Right lobe of liver (tissue), 6 donors: Measurements from ENCODE around the gene WDPCP. TPM values are rescaled to one million over a fixed set of nuclear protein-coding genes. Genes with fewer than 3 reads are reported as not detected.
"Not testable (repeated sequence)": the region's sequence is repeated elsewhere in the genome, so short reads cannot be mapped to it uniquely, and the experiment has no call there.

Experiments
- ATAC-seq, 4 donors: fragments of 200-7000 bp; cut with Tn5 transposase; one replicate each; pipeline ENCODE4 v1.9.1; 2020; ENCODE audit warnings: mild to moderate bottlenecking in 4 of 4, moderate library complexity in 4 of 4
- DNase-seq, 3 donors: peaks; one replicate each; pipeline ENCODE4 v3.0.0-alpha.2; 2020
- H3K27ac ChIP-seq, 3 donors: fragments of 200-600 bp; one replicate each; pipeline ENCODE4 v1.8.0; 2022
- H3K27me3 ChIP-seq, 2 donors: fragments of 200-600 bp; one replicate each; pipeline ENCODE4 v1.8.0; 2022
- H3K36me3 ChIP-seq, 4 donors: fragments of 200-600 bp; sonication (generic) in 1 of 4; one replicate each; pipeline versions ENCODE4 v1.5.1 to v1.8.0; 2017 to 2022; ENCODE audit warnings: control low read depth in 1 of 4
- H3K4me1 ChIP-seq, 4 donors: fragments of 200-600 bp; sonication (generic) in 1 of 4; one replicate each; pipeline versions ENCODE4 v1.5.1 to v1.8.0; 2017 to 2022; ENCODE audit warnings: control low read depth in 1 of 4
- H3K4me3 ChIP-seq, 3 donors: fragments of 200-600 bp; one replicate each; pipeline ENCODE4 v1.8.0; 2022
- H3K9me3 ChIP-seq, 4 donors: fragments of 200-600 bp; sonication (generic) in 1 of 4; one replicate each; pipeline versions ENCODE4 v1.5.1 to v1.8.0; 2017 to 2022; ENCODE audit warnings: control low read depth in 1 of 4
- CTCF ChIP-seq, 4 donors: fragments of 200-600 bp in 3 of 4; fragments of 450-650 bp in 1 of 4; IDR thresholded peaks; one replicate each; pipeline versions ENCODE4 v1.5.1 to v1.8.0; 2016 to 2022; ENCODE audit warnings: antibody characterized with exemption in 4 of 4, mild to moderate bottlenecking in 2 of 4
- POLR2A ChIP-seq: fragments of 450-650 bp; IDR thresholded peaks from one replicate; pipeline ENCODE4 v1.6.1; 2017; ENCODE audit warnings: antibody characterized with exemption, mild to moderate bottlenecking
- WGBS: methylation state at CpG from one replicate; pipeline ENCODE4 v1.1.6; 2018; ENCODE audit warnings: low coverage, low lambda C conversion rate; ENCODE audit not compliant: insufficient coverage; ENCODE audit errors: missing lambda C conversion rate; 5-methylcytosine and 5-hydroxymethylcytosine counted together
- intact Hi-C, 2 donors: fragments of 100-400 bp; cut with DNase I; formaldehyde crosslinking; loops; one replicate each; pipeline versions ENCODE4 v1.11.2 to v1.14.1; 2022
- total RNA-seq, 6 experiments: library from RNA; depleted of rRNA in 2 of 6; stranded (reverse); fragments of >200 nt in 2 of 6; fragmentation: NEBNext Ultra II Directional in 3 of 6; extraction: Animal tissue kit (Norgen Biotek cat#: 25700) in 3 of 6; gene quantifications; one replicate each; pipeline versions ENCODE4 v1.1.0 to v1.2.4, GENCODE V29; 2016 to 2023
- donor health status: DM: no; HTN: yes; CAD: no.
- donor health status: DM: no; HTN: no; CAD: no.
- donor health status: DM: no; HTN: no; CAD: no.
- donor health status: DM: no; HTN: yes; CAD: no.
- donor health status: DM: no; HTN: yes; CAD: no.

The WDPCP gene
- total RNA-seq, 6 experiments from 2014 or later, result 2.7 to 4.4 (median 3.0) TPM

GRCh38 chr2:63614983-63615945 is 27.0 kb upstream of the WDPCP start:
- 68% methylated on average over 6 of the region's 9 CpGs for WGBS
- Histone ChIP-seq H3K4me3 (no peak overlapping the region), H3K4me1 (no peaks in the 10 kb centered on the region), H3K27ac (no peak overlapping the region), H3K9me3 (no peaks in the 10 kb centered on the region), H3K36me3 (no peaks in the 10 kb centered on the region), H3K27me3 (no peaks in the 10 kb centered on the region)
- intact Hi-C loops, result no loop called here
- no peak for TF ChIP-seq CTCF (IDR thresholded peaks at IDR 0.05)
- TF ChIP-seq POLR2A, result no peak
- DNase-seq (no peak), ATAC-seq (peak in 2 of 4 donors; percentile 22 to 40)

- Histone ChIP-seq H3K9me3 (no peaks in the 10 kb centered on the region), H3K4me3 (no peak overlapping the region), H3K27me3 (no peaks in the 10 kb centered on the region), H3K27ac (no peak overlapping the region), H3K4me1 (no peaks in the 10 kb centered on the region), H3K36me3 (no peaks in the 10 kb centered on the region)
- intact Hi-C loops, result no loop called here
- ATAC-seq, result no peak
- no peak for TF ChIP-seq CTCF (IDR thresholded peaks at IDR 0.05)
- no peak for TF ChIP-seq POLR2A
- 80% methylated on average over 2 of the region's 2 CpGs for WGBS
- no peak for DNase-seq
Observed at GRCh38 chr2:63614448-63614968, 26.2 kb upstream of the WDPCP start.

- Histone ChIP-seq H3K4me3 (no peak overlapping the region), H3K27me3 (no peaks in the 10 kb centered on the region), H3K9me3 (no peaks in the 10 kb centered on the region), H3K4me1 (no peaks in the 10 kb centered on the region), H3K36me3 (no peaks in the 10 kb centered on the region), H3K27ac (no peak overlapping the region)
- WGBS, result 61% methylated on average over 2 of the region's 2 CpGs
- DNase-seq, result no peak
- no peak for ATAC-seq
- TF ChIP-seq CTCF (IDR thresholded peaks at IDR 0.05), result no peak
- intact Hi-C loops, result no loop called here
Observed at GRCh38 chr2:63613391-63613901, 25.2 kb upstream of the WDPCP start.

- TF ChIP-seq CTCF (IDR thresholded peaks at IDR 0.05), result no peak
- TF ChIP-seq POLR2A, result no peak
- intact Hi-C loops, result no loop called here
- Histone ChIP-seq H3K27ac (no peak overlapping the region), H3K4me3 (no peak overlapping the region), H3K36me3 (peaks cover 3 to 19% (median 13%) of the 10 kb centered on the region in 4 donors), H3K27me3 (no peaks in the 10 kb centered on the region), H3K9me3 (no peaks in the 10 kb centered on the region), H3K4me1 (no peaks in the 10 kb centered on the region)
- ATAC-seq (no peak), DNase-seq (no peak)
- WGBS, result 97% methylated on average over 4 of the region's 4 CpGs
Observed at GRCh38 chr2:63610525-63610924, 22.2 kb upstream of the WDPCP start.

GRCh38 chr2:63608865-63609264 is 20.6 kb upstream of the WDPCP start:
- H3K4me1 ChIP-seq, H3K4me3 ChIP-seq, H3K27ac ChIP-seq, DNase-seq, intact Hi-C loops, H3K9me3 ChIP-seq, H3K27me3 ChIP-seq, ATAC-seq: not testable (repeated sequence)
- WGBS, result 78% methylated on average over 2 of the region's 8 CpGs
- H3K36me3 ChIP-seq, result peaks cover 11 to 35% (median 21%) of the 10 kb centered on the region in 4 donors
